Stimulated activated effector memory CD8-positive, alpha-beta T cell treated with anti-CD3 and anti-CD28 coated beads, Interleukin-12 subunit alpha, Interleukin-12 subunit beta, amount 100 ng/mL, for 72 hours (primary cell): ENCODE measurements around the gene ASAH2.

ENCODE experiments used
- ATAC-seq: fragments of 150-1000 bp; cut with Tn5 transposase; 2 replicates; pipeline ENCODE4 v1.10.0; 2021
- DNase-seq, 2 donors: peaks; one replicate each; pipeline ENCODE4 v3.0.0; 2021 to 2022; ENCODE audit warnings: low spot score in 2 of 2
- H3K27ac Mint-ChIP-seq: one replicate; pipeline ENCODE4 v1.8.0; 2022; ENCODE audit warnings: mild to moderate bottlenecking, mixed read lengths
- H3K36me3 Mint-ChIP-seq: one replicate; pipeline ENCODE4 v1.8.0; 2022; ENCODE audit warnings: mild to moderate bottlenecking, mixed read lengths
- H3K4me1 Mint-ChIP-seq: one replicate; pipeline ENCODE4 v1.8.0; 2022; ENCODE audit warnings: mixed read lengths
- H3K4me3 Mint-ChIP-seq: one replicate; pipeline ENCODE4 v1.8.0; 2022; ENCODE audit warnings: mild to moderate bottlenecking, mixed read lengths
- H3K9me3 Mint-ChIP-seq: one replicate; pipeline ENCODE4 v1.8.0; 2022; ENCODE audit warnings: mixed read lengths

The ASAH2 gene

GRCh38 chr10:50251394-50251793 is at the start of gene ASAH2:
TSS of gene ASAH2 (minus strand) at chr10:50251516. CDS start at chr10:50248610, 2,906 bp downstream.
- no peaks in the 10 kb centered on the region for H3K4me1 Mint-ChIP-seq
- ATAC-seq: no peak
- H3K36me3 Mint-ChIP-seq: no peaks in the 10 kb centered on the region
- H3K4me3 Mint-ChIP-seq: no peak within 1 kb of the TSS
- no peak within 1 kb of the TSS for H3K27ac Mint-ChIP-seq
- H3K9me3 Mint-ChIP-seq: no peaks in the 10 kb centered on the region
- DNase-seq: no peak

DNA sequence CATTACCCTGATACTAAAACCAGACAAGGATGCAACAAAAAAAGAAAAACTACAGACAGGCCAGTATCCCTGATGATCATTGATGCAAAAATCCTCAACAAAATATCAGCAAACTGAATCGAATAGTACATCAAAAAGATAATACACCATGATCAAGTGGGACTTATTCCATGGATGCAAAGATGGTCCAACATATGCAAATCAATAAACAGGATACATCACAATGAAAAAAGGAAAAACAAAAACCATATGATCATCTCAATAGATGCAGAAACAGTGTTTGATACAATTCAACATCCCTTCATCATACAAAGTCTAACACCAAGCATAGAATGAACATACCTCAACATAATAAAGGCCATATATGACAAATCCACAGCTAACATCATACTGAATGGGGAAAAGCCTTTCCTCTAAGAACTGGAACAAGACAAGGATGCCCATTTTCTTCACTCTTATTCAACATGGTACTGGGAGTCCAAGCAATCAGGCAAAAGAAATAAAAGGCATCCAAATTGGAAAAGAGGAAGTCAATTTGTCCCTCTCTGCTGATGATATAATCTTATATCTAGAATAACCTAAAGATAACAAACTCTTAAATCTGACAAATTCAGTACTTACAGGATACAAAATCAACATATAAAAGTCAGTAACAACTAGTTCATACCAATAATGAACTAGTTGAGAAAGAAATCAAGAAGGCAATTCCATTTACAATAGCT is 48.8 kb upstream of the ASAH2 start:
- no peak for ATAC-seq
- Mint-ChIP-seq H3K4me1 (peaks cover 6% of the 10 kb centered on the region), H3K4me3 (no peak overlapping the region), H3K36me3 (no peaks in the 10 kb centered on the region), H3K27ac (no peak overlapping the region), H3K9me3 (peaks cover 6% of the 10 kb centered on the region)
- DNase-seq: no peak

DNA sequence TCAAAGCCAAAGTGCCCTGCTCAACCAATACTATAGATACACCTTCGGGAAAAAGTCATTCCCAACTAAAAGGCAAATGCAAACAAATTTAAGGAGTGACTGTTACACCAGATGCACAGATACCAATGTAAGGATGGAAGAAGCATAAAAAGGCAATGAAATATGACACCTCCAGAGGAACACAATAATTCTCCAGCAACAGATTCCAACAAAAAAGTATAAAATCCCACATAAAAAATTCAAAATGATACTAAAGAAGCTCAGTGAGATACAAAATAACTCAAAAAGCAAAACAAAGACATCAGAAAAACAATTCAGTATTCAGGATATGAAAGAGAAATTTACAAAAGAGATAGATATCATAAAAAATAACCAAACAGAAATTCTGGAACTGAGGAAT is 44.1 kb upstream of the ASAH2 start:
- Mint-ChIP-seq H3K36me3 (no peaks in the 10 kb centered on the region), H3K9me3 (peaks cover 6% of the 10 kb centered on the region), H3K4me3 (no peak overlapping the region), H3K27ac (no peak overlapping the region), H3K4me1 (no peaks in the 10 kb centered on the region)
- no peak for ATAC-seq
- no peak for DNase-seq

DNA sequence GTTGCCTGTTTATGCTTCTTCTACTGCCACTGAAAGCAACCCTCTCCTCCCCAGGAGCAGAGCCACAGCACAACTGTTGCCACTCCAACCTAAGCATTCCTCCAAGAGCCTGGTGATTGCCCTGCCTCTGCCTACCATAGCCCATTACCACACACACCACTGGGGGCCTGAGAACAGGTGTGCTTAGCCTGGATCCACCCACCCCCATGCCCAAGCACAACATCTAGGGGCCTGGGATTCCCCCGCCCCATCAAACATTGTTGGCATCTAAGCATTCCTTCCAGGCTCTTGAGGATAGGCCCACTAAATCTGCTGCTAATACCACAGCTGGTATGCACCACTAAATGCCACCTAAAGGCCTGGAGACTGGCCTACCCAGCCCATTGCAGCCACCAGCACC is 43.3 kb upstream of the ASAH2 start:
- ATAC-seq: no peak
- H3K9me3 Mint-ChIP-seq: peaks cover 6% of the 10 kb centered on the region
- no peaks in the 10 kb centered on the region for H3K36me3 Mint-ChIP-seq

GRCh38 chr10:50293513-50294313 is 42.4 kb upstream of the ASAH2 start:
- DNase-seq: no peak
- ATAC-seq: no peak
- H3K4me1 Mint-ChIP-seq: no peaks in the 10 kb centered on the region
- H3K27ac Mint-ChIP-seq: no peak overlapping the region
- no peaks in the 10 kb centered on the region for H3K36me3 Mint-ChIP-seq
- no peak overlapping the region for H3K4me3 Mint-ChIP-seq
- peaks cover 3% of the 10 kb centered on the region for H3K9me3 Mint-ChIP-seq

More for the DNA sequence above, 43.3 kb upstream of the ASAH2 start:
- Mint-ChIP-seq H3K27ac (no peak overlapping the region), H3K4me3 (no peak overlapping the region), H3K4me1 (no peaks in the 10 kb centered on the region)
- DNase-seq: no peak

DNA sequence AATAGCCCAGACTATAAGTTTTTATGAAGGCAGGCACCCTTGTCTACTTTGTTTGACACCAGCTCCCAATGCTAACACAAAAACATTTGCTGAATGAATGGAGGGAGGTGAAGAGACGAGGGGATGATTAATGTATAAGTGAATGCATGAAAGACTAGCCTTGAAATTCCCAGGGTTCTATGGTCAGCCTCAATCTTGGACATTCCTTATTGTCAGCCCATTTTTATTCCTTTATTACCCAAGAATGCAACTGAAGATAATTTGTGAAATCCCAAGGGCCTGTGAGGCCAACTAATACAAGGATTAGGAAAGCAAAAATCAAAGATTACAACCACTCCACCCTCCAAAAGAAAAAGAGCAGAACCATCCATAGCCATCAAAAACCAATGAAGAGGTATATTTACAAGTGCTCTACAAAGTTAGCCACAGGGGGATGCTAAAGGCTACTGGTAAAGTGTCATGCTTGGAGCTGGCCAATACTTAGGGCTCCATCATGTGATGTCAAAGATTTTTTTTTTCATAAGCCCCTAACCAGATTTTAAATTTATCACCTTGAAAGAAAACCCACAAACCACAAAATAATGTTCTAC is 40.0 kb upstream of the ASAH2 start:
- H3K9me3 Mint-ChIP-seq: no peaks in the 10 kb centered on the region
- H3K36me3 Mint-ChIP-seq: no peaks in the 10 kb centered on the region
- ATAC-seq: no peak
- no peak for DNase-seq
- no peak overlapping the region for H3K27ac Mint-ChIP-seq
- no peak overlapping the region for H3K4me3 Mint-ChIP-seq
- H3K4me1 Mint-ChIP-seq: no peaks in the 10 kb centered on the region

DNA sequence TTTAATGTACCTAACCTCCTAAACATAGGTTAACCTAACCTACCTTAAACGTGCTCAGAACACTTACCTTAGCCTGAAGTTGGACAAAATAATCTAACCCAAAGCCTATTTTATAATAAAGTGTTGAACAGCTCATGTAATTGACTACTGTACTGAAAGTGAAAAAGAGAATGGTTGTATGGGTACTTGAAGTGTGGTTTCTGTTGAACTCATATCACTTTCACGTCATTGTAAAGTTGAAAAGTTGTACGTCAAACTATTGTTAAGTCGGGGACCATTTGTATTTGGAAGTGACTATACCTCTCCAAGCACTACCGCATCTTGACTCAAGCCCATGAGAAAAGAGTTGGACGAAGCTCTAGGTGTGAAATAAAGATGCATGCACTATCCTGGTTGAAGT is 37.9 kb upstream of the ASAH2 start:
- H3K36me3 Mint-ChIP-seq: no peaks in the 10 kb centered on the region
- no peak overlapping the region for H3K4me3 Mint-ChIP-seq
- no peak overlapping the region for H3K27ac Mint-ChIP-seq
- H3K4me1 Mint-ChIP-seq: no peaks in the 10 kb centered on the region
- H3K9me3 Mint-ChIP-seq: no peaks in the 10 kb centered on the region
- no peak for DNase-seq
- ATAC-seq: no peak

GRCh38 chr10:50286996-50287803 is 35.9 kb upstream of the ASAH2 start:
- Mint-ChIP-seq H3K4me1 (no peaks in the 10 kb centered on the region), H3K9me3 (no peaks in the 10 kb centered on the region), H3K4me3 (no peak overlapping the region), H3K27ac (no peak overlapping the region), H3K36me3 (no peaks in the 10 kb centered on the region)
- ATAC-seq: no peak
- DNase-seq: no peak

DNA sequence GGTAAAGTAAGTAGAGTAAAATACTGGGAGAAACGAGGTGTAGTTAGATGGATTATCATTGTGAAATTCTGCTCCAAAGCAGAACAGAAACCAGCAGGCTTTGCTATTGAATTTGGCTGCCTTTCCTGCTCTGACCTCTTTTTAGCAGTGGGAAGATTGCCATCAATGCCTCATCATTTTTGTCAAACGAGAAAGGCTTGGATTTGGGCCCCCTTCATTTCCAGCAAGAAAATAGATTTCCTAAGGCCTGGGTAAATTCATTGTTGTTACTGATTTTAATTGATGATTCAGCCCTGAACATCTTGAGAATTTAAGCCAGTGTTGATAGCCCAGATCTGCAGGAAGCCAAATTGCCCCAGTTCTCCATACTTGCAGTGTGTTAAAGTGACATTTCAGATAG is 35.2 kb upstream of the ASAH2 start:
- Mint-ChIP-seq H3K27ac (no peak overlapping the region), H3K36me3 (no peaks in the 10 kb centered on the region), H3K4me1 (no peaks in the 10 kb centered on the region), H3K4me3 (no peak overlapping the region), H3K9me3 (no peaks in the 10 kb centered on the region)
- no peak for ATAC-seq
- DNase-seq: no peak

DNA sequence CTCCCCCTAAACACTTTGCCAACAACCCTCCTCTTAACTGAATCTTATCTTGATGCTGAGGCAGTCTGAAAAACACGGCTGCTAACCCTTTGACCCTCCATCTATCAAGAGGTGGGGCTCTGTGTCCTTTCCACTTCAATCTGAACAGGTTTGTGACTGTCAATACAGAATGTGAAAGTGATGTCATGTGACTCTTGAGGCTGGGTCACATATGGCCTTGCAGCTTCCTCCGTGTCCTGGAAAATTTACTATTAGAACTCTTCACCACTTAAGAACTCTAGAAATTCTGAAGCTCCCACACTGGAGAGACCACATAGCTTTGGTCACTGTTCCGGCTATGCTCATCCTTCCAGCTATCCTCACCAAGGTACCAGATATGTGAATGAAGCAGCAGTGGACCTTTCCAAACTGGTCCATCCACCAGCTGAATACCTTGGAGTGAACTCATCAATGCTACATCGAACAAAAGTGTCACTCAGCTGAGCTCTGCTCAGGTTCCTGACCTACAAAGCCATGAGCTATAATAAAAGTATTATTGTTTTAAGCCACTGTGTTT is 30.7 kb upstream of the ASAH2 start:
- no peaks in the 10 kb centered on the region for H3K9me3 Mint-ChIP-seq
- ATAC-seq: no peak
- H3K4me1 Mint-ChIP-seq: no peaks in the 10 kb centered on the region
- H3K27ac Mint-ChIP-seq: no peak overlapping the region
- DNase-seq: no peak
- no peak overlapping the region for H3K4me3 Mint-ChIP-seq
- no peaks in the 10 kb centered on the region for H3K36me3 Mint-ChIP-seq

DNA sequence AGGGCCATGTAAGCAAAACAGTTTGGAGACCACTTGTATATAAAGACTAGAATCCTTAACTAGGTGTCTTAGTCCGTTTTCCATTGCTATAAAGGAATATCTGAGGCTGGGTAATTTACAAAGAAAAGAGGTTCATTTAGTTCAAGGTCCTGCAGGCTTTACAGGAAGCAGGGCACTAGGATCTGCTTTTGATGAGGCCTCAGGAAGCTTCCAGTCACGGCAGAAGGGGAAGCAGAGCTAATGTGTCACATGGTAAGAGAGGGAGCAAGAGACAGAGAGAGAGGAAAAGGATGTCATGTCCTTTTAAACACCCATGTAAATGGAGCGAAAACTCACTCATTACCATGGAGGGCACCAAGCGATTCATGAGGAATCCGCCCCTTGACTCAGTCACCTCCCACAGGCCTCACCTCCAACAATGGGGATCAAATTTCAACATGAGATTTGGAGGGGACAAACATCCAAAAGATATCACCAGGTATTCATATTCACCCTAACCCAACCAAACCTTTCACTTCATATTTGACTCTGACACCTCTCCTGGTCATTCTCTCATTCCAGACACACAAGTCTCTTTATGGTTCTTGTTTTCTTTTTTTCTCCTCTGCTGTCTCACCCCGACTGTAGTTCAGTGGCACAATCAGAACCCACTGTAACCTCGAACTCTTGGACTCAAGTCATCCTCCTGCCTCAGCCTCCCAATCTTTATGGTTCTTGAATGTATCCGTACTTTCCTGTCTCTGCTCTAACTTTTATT is 30.1 kb upstream of the ASAH2 start:
- Mint-ChIP-seq H3K36me3 (no peaks in the 10 kb centered on the region), H3K4me1 (no peaks in the 10 kb centered on the region), H3K27ac (no peak overlapping the region), H3K9me3 (no peaks in the 10 kb centered on the region), H3K4me3 (no peak overlapping the region)
- DNase-seq: no peak
- ATAC-seq: no peak

DNA sequence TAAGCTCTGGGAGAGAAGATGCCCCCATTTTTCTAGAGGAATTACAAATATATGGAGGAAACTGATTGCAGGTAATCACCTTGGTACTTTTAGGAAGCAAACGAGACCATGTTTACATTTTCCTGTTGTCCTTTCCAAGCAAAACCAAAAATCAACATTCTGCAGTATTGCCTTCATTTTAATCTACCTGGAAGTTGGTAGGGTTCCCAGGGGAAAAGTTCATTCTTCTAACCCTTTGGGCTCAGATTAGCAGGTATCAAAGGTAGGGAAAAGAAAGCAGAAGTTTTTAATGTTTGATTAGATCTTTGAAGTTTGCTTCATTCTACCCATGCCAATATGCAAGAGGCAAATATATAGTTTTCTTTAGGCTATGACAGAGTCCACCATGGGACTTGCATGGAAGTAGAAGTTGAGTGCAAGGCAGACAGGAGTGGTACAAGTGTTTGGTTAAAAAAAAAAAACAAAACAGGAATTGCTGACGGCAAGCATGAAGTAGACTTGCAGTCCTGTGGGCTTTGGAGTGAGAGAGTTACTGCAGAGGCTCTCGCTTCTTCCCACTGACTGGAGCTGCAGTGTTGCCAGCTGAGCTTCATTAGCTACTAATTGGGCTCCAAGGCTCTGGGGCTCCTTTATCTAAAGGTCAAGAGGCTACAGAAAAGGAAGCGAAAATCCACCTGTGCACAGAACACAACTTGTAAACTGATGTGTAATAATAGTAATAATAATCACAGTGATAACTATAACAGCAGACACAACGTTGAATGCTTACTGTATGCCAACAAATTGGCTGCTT is 28.9 kb upstream of the ASAH2 start:
- DNase-seq: no peak
- H3K9me3 Mint-ChIP-seq: no peaks in the 10 kb centered on the region
- ATAC-seq: no peak

DNA sequence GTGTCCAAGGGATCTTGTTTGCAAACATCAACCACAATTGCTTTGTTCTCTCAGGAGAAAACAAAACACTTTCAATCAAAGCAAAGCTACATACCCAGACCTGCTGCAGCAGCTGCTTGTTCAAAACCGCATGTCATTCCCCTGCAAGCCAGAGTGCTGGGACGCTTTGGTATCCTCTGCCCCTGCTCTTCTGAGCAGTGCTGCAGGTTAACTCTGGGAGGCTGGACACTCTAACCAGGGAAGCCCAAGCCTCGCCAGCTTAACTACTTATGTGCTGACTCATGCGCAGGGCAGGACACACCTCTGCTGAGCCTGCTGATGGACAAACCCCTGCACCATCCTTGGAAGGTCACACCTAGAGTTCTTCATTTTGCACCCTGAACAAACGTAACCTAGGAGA is 28.2 kb upstream of the ASAH2 start:
- Mint-ChIP-seq H3K4me1 (no peaks in the 10 kb centered on the region), H3K36me3 (no peaks in the 10 kb centered on the region), H3K27ac (no peak overlapping the region), H3K9me3 (no peaks in the 10 kb centered on the region), H3K4me3 (no peak overlapping the region)
- DNase-seq: no peak
- ATAC-seq: no peak

More for the DNA sequence above, 28.9 kb upstream of the ASAH2 start:
- H3K36me3 Mint-ChIP-seq: no peaks in the 10 kb centered on the region
- no peak overlapping the region for H3K27ac Mint-ChIP-seq
- H3K4me3 Mint-ChIP-seq: no peak overlapping the region
- no peaks in the 10 kb centered on the region for H3K4me1 Mint-ChIP-seq
